IgD-negative memory B cell (primary cell): Measurements from ENCODE around the gene RNF183. TPM values are rescaled to one million over a fixed set of nuclear protein-coding genes. Genes with fewer than 3 reads are reported as not detected.

Source experiments
- H3K27ac Mint-ChIP-seq, 3 donors: one replicate each; pipeline ENCODE4 v1.8.0; 2020 to 2022; ENCODE audit warnings: mild to moderate bottlenecking in 3 of 3, mixed read lengths in 3 of 3, moderate library complexity in 1 of 3
- H3K27me3 Mint-ChIP-seq: one replicate; pipeline ENCODE4 v1.8.0; 2021; ENCODE audit warnings: mixed read lengths
- H3K36me3 Mint-ChIP-seq: one replicate; pipeline ENCODE4 v1.8.0; 2020; ENCODE audit warnings: mild to moderate bottlenecking, mixed read lengths
- H3K4me1 Mint-ChIP-seq, 3 donors: one replicate each; pipeline ENCODE4 v1.8.0; 2020 to 2022; ENCODE audit warnings: mixed read lengths in 3 of 3, mild to moderate bottlenecking in 1 of 3
- H3K4me3 Mint-ChIP-seq, 4 donors: one replicate each; pipeline ENCODE4 v1.8.0; 2020 to 2022; ENCODE audit warnings: mild to moderate bottlenecking in 4 of 4, mixed read lengths in 4 of 4, moderate library complexity in 3 of 4
- H3K9me3 Mint-ChIP-seq, 3 donors: one replicate each; pipeline ENCODE4 v1.8.0; 2020 to 2021; ENCODE audit warnings: mixed read lengths in 3 of 3, mild to moderate bottlenecking in 1 of 3
- polyA plus RNA-seq: library from polyadenylated mRNA; unstranded; fragments of 300-500 nt; fragmentation: Illumina TruSeq; gene quantifications from one replicate; pipeline ENCODE4 v1.2.3, GENCODE V29; 2021

RNF183 gene
- polyA plus RNA-seq, 1 donor from 2014 or later: not detected

GRCh38 chr9:113331780-113332179 is 28.6 kb upstream of the RNF183 start:
- Mint-ChIP-seq H3K4me1 (peaks cover 0 to 2% (median 0%) of the 10 kb centered on the region in 3 donors), H3K4me3 (no peak overlapping the region), H3K36me3 (peaks cover 4% of the 10 kb centered on the region), H3K27me3 (no peaks in the 10 kb centered on the region), H3K9me3 (peaks cover 0 to 4% (median 3%) of the 10 kb centered on the region in 3 donors), H3K27ac (no peak overlapping the region)

GRCh38 chr9:113328045-113328782 is 25.0 kb upstream of the RNF183 start:
- Mint-ChIP-seq H3K4me3 (no peak overlapping the region), H3K4me1 (peaks cover 0 to 2% (median 0%) of the 10 kb centered on the region in 3 donors), H3K36me3 (peaks cover 4% of the 10 kb centered on the region), H3K9me3 (peaks cover 0 to 4% (median 3%) of the 10 kb centered on the region in 3 donors), H3K27me3 (no peaks in the 10 kb centered on the region), H3K27ac (no peak overlapping the region)

GRCh38 chr9:113326230-113326629 is 23.1 kb upstream of the RNF183 start:
- H3K27me3 Mint-ChIP-seq: no peaks in the 10 kb centered on the region
- no peaks in the 10 kb centered on the region for H3K9me3 Mint-ChIP-seq
- H3K27ac Mint-ChIP-seq: no peak overlapping the region
- peaks cover 0 to 2% (median 0%) of the 10 kb centered on the region in 3 donors for H3K4me1 Mint-ChIP-seq
- no peak overlapping the region for H3K4me3 Mint-ChIP-seq
- H3K36me3 Mint-ChIP-seq: peaks cover 4% of the 10 kb centered on the region

- no peak overlapping the region for H3K27ac Mint-ChIP-seq
- H3K4me3 Mint-ChIP-seq: no peak overlapping the region
- H3K27me3 Mint-ChIP-seq: no peaks in the 10 kb centered on the region
- H3K4me1 Mint-ChIP-seq: no peaks in the 10 kb centered on the region
- H3K36me3 Mint-ChIP-seq: no peaks in the 10 kb centered on the region
- no peaks in the 10 kb centered on the region for H3K9me3 Mint-ChIP-seq
Measured at GRCh38 chr9:113322671-113323070, 19.5 kb upstream of the RNF183 start.

- no peak overlapping the region for H3K4me3 Mint-ChIP-seq
- no peaks in the 10 kb centered on the region for H3K27me3 Mint-ChIP-seq
- H3K36me3 Mint-ChIP-seq: peaks cover 3% of the 10 kb centered on the region
- H3K4me1 Mint-ChIP-seq: peaks cover 0 to 1% (median 0%) of the 10 kb centered on the region in 3 donors
- no peak overlapping the region for H3K27ac Mint-ChIP-seq
- H3K9me3 Mint-ChIP-seq: no peaks in the 10 kb centered on the region
Measured at GRCh38 chr9:113320051-113320450, 16.9 kb upstream of the RNF183 start.

GRCh38 chr9:113319054-113319453 is 15.9 kb upstream of the RNF183 start:
- H3K4me3 Mint-ChIP-seq: no peak overlapping the region
- H3K9me3 Mint-ChIP-seq: no peaks in the 10 kb centered on the region
- no peak overlapping the region for H3K27ac Mint-ChIP-seq
- peaks cover 3% of the 10 kb centered on the region for H3K36me3 Mint-ChIP-seq
- H3K27me3 Mint-ChIP-seq: no peaks in the 10 kb centered on the region
- peaks cover 0 to 1% (median 0%) of the 10 kb centered on the region in 3 donors for H3K4me1 Mint-ChIP-seq

GRCh38 chr9:113317777-113318176 is 14.6 kb upstream of the RNF183 start:
- Mint-ChIP-seq H3K36me3 (peaks cover 3% of the 10 kb centered on the region), H3K27ac (peak overlapping the region in 1 of 3 donors; percentile 56), H3K9me3 (no peaks in the 10 kb centered on the region), H3K4me1 (peaks cover 0 to 1% (median 0%) of the 10 kb centered on the region in 3 donors), H3K27me3 (no peaks in the 10 kb centered on the region), H3K4me3 (no peak overlapping the region)

- peaks cover 0 to 1% (median 0%) of the 10 kb centered on the region in 3 donors for H3K4me1 Mint-ChIP-seq
- peaks cover 3% of the 10 kb centered on the region for H3K36me3 Mint-ChIP-seq
- H3K9me3 Mint-ChIP-seq: no peaks in the 10 kb centered on the region
- H3K4me3 Mint-ChIP-seq: no peak overlapping the region
- H3K27ac Mint-ChIP-seq: no peak overlapping the region
- H3K27me3 Mint-ChIP-seq: no peaks in the 10 kb centered on the region
Measured at GRCh38 chr9:113316030-113316429, 12.9 kb upstream of the RNF183 start.

- no peak overlapping the region for H3K4me3 Mint-ChIP-seq
- H3K4me1 Mint-ChIP-seq: peaks cover 0 to 1% (median 0%) of the 10 kb centered on the region in 3 donors
- no peaks in the 10 kb centered on the region for H3K27me3 Mint-ChIP-seq
- no peak overlapping the region for H3K27ac Mint-ChIP-seq
- H3K9me3 Mint-ChIP-seq: no peaks in the 10 kb centered on the region
- peaks cover 3% of the 10 kb centered on the region for H3K36me3 Mint-ChIP-seq
Measured at GRCh38 chr9:113315231-113315630, 12.1 kb upstream of the RNF183 start.

GRCh38 chr9:113313261-113313660 is 10.1 kb upstream of the RNF183 start:
- peaks cover 0 to 1% (median 0%) of the 10 kb centered on the region in 3 donors for H3K4me1 Mint-ChIP-seq
- H3K36me3 Mint-ChIP-seq: peaks cover 3% of the 10 kb centered on the region
- H3K27ac Mint-ChIP-seq: no peak overlapping the region
- H3K4me3 Mint-ChIP-seq: no peak overlapping the region
- no peaks in the 10 kb centered on the region for H3K9me3 Mint-ChIP-seq
- peaks cover 2% of the 10 kb centered on the region for H3K27me3 Mint-ChIP-seq

- no peaks in the 10 kb centered on the region for H3K9me3 Mint-ChIP-seq
- H3K4me3 Mint-ChIP-seq: no peak overlapping the region
- no peak overlapping the region for H3K27ac Mint-ChIP-seq
- no peaks in the 10 kb centered on the region for H3K4me1 Mint-ChIP-seq
- H3K36me3 Mint-ChIP-seq: peaks cover 1% of the 10 kb centered on the region
- peaks cover 2% of the 10 kb centered on the region for H3K27me3 Mint-ChIP-seq
Measured at GRCh38 chr9:113311961-113312360, 8.8 kb upstream of the RNF183 start.

- H3K9me3 Mint-ChIP-seq: no peaks in the 10 kb centered on the region
- no peak overlapping the region for H3K27ac Mint-ChIP-seq
- no peaks in the 10 kb centered on the region for H3K36me3 Mint-ChIP-seq
- H3K4me1 Mint-ChIP-seq: no peaks in the 10 kb centered on the region
- H3K27me3 Mint-ChIP-seq: peaks cover 7% of the 10 kb centered on the region
- no peak overlapping the region for H3K4me3 Mint-ChIP-seq
Measured at GRCh38 chr9:113310538-113310937, 7.4 kb upstream of the RNF183 start.

GRCh38 chr9:113309204-113309813 is 6.1 kb upstream of the RNF183 start:
- no peaks in the 10 kb centered on the region for H3K9me3 Mint-ChIP-seq
- no peak overlapping the region for H3K4me3 Mint-ChIP-seq
- no peaks in the 10 kb centered on the region for H3K36me3 Mint-ChIP-seq
- H3K4me1 Mint-ChIP-seq: no peaks in the 10 kb centered on the region
- no peak overlapping the region for H3K27ac Mint-ChIP-seq
- peaks cover 10% of the 10 kb centered on the region for H3K27me3 Mint-ChIP-seq

- Mint-ChIP-seq H3K4me1 (peaks cover 0 to 3% (median 0%) of the 10 kb centered on the region in 3 donors), H3K27ac (no peak overlapping the region), H3K9me3 (no peaks in the 10 kb centered on the region), H3K36me3 (no peaks in the 10 kb centered on the region), H3K27me3 (peaks cover 13% of the 10 kb centered on the region), H3K4me3 (no peak overlapping the region)
Measured at GRCh38 chr9:113307396-113307975, 4.3 kb upstream of the RNF183 start.

- Mint-ChIP-seq H3K36me3 (no peaks in the 10 kb centered on the region), H3K4me3 (no peak overlapping the region)
Measured at GRCh38 chr9:113306566-113306965, 3.4 kb upstream of the RNF183 start.

More at GRCh38 chr9:113306566-113306965, 3.4 kb upstream of the RNF183 start:
- Mint-ChIP-seq H3K4me1 (peaks cover 0 to 3% (median 0%) of the 10 kb centered on the region in 3 donors), H3K27ac (no peak overlapping the region), H3K27me3 (peaks cover 13% of the 10 kb centered on the region), H3K9me3 (no peaks in the 10 kb centered on the region)
